GM12872 (cell line): Measurements from ENCODE around the gene MAP2K4.

ENCODE experiments used
- CTCF ChIP-seq: IDR thresholded peaks from 3 replicates; pipeline ENCODE4 v1.5.1; 2011; ENCODE audit warnings: low read depth, mild to moderate bottlenecking, low read length, moderate library complexity; ENCODE audit not compliant: insufficient read depth

The MAP2K4 gene

GRCh38 chr17:12022310-12022709, 1.6 kb downstream of the MAP2K4 start:
- no peak for TF ChIP-seq CTCF

GRCh38 chr17:12024327-12024726, 3.6 kb downstream of the MAP2K4 start:
- TF ChIP-seq CTCF = no peak

GRCh38 chr17:12027658-12028057, 7.0 kb downstream of the MAP2K4 start:
- TF ChIP-seq CTCF = no peak

GRCh38 chr17:12028611-12029010, 7.9 kb downstream of the MAP2K4 start:
- TF ChIP-seq CTCF = no peak

GRCh38 chr17:12034538-12034937, 13.9 kb downstream of the MAP2K4 start:
- TF ChIP-seq CTCF = no peak

GRCh38 chr17:12035673-12036072, 15.0 kb downstream of the MAP2K4 start:
- no peak for TF ChIP-seq CTCF

- no peak for TF ChIP-seq CTCF
Measured at GRCh38 chr17:12037970-12038369, 17.3 kb downstream of the MAP2K4 start.

GRCh38 chr17:12040478-12040877, 19.8 kb downstream of the MAP2K4 start:
- TF ChIP-seq CTCF = no peak
